H7 (cell line): Measurements from ENCODE around the gene FMN1. TPM values are rescaled to one million over a fixed set of nuclear protein-coding genes. Genes with fewer than 3 reads are reported as not detected.

ENCODE experiments used
- DNase-seq: peaks from one replicate; pipeline ENCODE4 v3.0.0; 2012
- H3K27me3 ChIP-seq: 2 replicates; pipeline ENCODE4 v1.6.0; 2011; ENCODE audit warnings: mild to moderate bottlenecking, low read length; ENCODE audit not compliant: control insufficient read depth, insufficient read depth
- H3K36me3 ChIP-seq: replicated peaks from 2 replicates; pipeline ENCODE4 v1.5.1; 2011; ENCODE audit warnings: low read length; ENCODE audit not compliant: control insufficient read depth, insufficient read depth
- H3K4me3 ChIP-seq: 2 replicates; pipeline ENCODE4 v1.5.1; 2011; ENCODE audit warnings: low read depth, mild to moderate bottlenecking, control low read depth, low read length, moderate library complexity; ENCODE audit not compliant: insufficient read depth
- total RNA-seq: library from RNA; depleted of rRNA; stranded (reverse); fragments of >200 nt; shearing (Covaris generic); gene quantifications from 2 replicates; pipeline ENCODE4 v1.2.3, GENCODE V29; 2014

Gene FMN1
- total RNA-seq, 1 experiment from 2014 or later, result 1.7 TPM

DNA sequence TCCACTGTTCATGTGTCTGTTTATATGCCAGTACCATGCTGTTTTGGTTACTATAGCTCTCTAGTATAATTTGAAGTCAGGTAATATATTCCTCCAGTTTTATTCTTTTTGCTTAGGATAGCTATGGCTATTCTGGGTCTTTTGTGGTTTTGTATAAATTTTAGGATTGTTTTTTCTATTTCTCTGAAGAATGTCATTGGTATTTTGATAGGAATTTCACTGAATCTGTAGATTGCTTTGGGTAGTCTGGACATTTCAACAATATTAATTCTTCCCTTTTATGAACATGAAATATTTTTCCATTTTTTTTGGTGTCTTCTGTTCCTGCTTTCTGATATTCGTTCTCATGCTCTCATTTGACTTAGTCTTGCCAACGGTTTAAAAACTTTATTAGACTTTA, 437.1 kb downstream of the FMN1 start:
- no peak for DNase-seq
- no peak overlapping the region for H3K4me3 ChIP-seq

DNA sequence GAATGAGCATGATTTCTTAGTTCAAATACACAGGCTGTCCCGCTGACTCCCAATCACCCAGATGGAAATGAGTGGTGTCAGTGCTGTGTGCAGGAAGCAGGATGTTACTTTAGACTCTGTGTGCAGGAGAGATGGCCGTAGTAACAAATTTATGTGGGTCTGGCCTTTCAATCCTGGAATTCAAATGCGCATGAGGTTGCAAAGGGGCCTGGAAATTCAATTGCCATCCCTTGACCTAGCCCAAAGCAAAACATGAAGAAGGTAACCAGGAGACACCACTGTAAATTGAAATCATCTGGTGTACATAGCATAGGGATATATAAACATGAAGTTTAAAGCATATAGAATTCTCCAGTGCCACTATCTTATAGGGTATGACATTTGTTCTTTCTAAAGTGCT, 443.5 kb downstream of the FMN1 start:
- H3K36me3 ChIP-seq, result no peaks in the 10 kb centered on the region
- H3K27me3 ChIP-seq, result no peaks in the 10 kb centered on the region
- H3K4me3 ChIP-seq, result no peak overlapping the region
- no peak for DNase-seq

More for the DNA sequence above, 437.1 kb downstream of the FMN1 start:
- no peaks in the 10 kb centered on the region for H3K27me3 ChIP-seq
- no peaks in the 10 kb centered on the region for H3K36me3 ChIP-seq

DNA sequence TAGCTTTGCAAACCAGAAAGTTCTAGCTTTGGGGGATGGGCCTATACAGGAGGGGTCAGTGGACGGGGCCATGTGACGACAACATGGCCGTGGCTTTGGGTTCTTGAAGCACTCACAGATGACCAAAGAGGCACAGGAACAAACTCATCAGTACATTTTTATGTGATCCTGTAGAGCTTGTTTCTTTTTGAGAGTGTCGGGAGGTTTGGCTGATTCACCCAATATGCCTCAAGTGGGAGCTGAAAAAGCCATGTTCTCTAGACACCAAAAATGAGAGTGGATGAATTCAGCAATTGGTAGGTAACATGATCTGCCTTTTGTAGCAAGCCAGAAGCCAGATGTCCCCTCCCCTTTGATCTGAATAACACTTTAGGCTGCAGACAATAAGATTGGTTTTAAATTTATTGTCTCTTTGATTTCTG, 446.6 kb downstream of the FMN1 start:
- Histone ChIP-seq H3K4me3 (no peak overlapping the region), H3K27me3 (no peaks in the 10 kb centered on the region), H3K36me3 (no peaks in the 10 kb centered on the region)
- DNase-seq, result no peak

DNA sequence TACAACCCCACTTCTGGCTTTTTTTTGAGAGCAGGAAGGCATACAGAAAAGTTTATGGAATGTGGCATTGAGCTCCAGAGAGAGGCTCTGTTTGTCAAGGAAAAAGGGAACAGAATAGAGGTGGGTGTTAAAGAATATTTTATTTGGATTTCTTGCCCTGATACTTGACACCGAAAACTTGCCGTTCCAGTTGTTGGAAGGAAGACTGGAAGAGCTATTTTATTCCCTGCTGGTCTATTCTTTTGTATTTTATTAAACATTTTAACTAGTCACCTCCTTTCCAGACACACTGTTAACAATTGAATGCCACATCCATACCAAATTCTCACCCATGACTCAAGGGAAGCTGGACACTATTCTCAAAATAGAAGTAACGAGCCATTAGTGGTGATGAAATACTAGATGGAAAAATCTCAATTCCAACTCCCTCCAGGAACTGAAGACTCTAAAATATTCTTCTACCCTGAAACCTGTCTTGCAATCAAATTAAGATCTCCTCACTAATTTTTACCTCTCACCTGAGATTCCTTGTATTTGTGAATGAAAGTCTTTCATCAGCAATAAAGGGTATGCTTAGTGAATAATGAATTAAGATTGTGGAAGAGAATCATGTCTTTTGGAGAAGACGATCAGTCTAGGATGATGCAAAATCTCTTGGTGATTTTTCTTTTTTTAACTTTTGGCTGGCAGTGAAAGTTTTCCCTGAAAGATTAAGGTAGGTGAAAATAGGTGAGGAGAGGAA, 448.2 kb downstream of the FMN1 start:
- DNase-seq, result no peak
- no peaks in the 10 kb centered on the region for H3K27me3 ChIP-seq

DNA sequence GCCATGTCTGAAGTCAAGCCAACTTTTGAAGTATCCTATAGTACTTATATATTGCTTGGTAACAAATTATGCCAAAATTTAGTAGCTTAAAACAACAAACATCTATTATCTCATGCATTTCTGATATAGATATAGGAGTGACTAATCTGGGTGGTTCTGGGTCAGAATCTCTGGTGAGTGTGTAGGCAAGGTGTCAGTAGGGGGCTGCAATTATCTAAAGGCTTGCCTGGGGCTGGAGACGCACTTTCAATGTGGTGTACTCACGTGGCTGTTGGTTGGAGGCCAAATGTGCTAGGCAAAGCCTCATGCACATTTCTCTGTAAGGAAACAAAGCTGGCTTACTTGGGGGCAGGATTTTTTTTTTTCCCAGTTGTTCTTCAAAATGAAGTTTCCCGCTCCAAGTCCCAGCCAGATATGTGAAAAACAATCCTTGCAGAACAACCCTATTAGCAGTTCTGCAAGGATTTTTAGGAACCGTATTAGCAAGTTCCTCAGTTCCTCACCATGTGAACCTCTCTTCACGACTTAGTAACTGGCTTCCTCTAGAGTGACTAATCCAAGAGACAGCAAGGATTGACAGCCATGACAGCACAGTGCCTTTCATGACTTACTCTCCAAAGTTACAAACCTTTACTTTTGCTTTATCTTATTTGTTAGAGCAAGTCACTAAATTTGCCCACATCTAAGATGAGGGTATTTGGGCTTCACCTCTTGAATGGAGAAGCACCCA, 450.9 kb downstream of the FMN1 start:
- Histone ChIP-seq H3K36me3 (no peaks in the 10 kb centered on the region), H3K4me3 (no peak overlapping the region), H3K27me3 (no peaks in the 10 kb centered on the region)
- DNase-seq, result no peak

More for the DNA sequence above, 448.2 kb downstream of the FMN1 start:
- no peaks in the 10 kb centered on the region for H3K36me3 ChIP-seq
- no peak overlapping the region for H3K4me3 ChIP-seq

DNA sequence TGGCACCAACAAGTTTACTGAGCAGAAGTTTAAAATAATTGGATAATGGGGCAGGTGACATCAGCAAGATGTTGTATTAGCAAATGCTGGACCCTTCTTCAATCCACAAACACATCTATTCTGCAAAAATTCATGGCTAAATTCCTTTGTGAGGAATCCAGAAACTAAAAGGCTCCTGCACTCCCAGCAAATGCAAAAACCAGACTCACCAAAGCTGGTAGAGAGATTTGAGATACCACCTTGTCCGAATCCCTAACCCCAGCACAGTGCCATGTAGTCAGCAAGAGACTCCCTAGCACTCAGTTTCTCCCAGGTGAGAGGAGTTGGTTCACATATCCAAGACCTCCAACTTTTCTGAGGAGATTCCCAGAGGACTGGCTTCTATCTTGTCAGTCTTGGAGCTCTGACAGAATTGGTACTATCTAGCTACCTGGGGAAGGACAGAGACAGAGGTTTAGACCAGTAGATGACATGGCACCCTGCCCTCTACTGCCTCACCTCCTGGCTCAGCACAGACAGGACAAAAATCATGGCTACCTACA, 454.9 kb downstream of the FMN1 start:
- DNase-seq, result no peak
- H3K4me3 ChIP-seq, result no peak overlapping the region
- H3K27me3 ChIP-seq, result no peaks in the 10 kb centered on the region
- H3K36me3 ChIP-seq, result no peaks in the 10 kb centered on the region

DNA sequence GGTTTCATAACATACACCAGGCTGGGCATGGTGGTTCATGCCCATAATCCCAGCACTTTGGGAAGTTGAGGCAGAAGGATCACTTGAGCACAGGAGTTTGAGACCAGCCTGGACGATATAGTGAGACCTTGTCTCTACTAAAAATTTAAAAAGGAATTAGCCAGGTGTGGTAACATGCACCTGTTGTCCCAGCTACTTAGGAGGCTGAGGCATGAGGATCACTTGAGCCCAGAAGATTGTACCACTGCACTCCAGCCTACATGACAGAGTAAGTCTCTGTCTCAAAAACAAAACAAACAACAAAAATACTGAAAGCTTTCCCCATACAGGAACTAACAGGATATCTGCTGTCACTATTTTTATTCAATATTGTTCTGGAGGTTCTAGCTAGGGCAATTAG, 455.8 kb downstream of the FMN1 start:
- no peak for DNase-seq
- H3K4me3 ChIP-seq, result no peak overlapping the region
- no peaks in the 10 kb centered on the region for H3K36me3 ChIP-seq
- no peaks in the 10 kb centered on the region for H3K27me3 ChIP-seq

DNA sequence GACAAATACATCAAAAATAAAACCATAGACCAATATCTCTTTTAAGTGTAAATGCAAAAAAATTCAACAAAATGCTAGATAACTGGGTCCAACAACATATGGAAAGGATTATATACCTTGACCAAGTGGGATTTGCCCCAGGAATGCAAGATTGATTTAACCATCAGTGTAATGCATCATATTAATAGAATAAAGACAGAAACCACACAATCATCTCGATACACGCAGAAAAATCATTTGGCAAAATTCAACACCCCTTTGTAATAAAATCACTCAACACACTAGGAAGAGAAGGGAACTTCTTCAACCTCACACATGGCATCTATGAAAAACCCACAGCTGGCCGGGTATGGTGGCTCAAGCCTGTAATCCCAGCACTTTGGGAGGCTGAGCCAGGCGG, 457.2 kb downstream of the FMN1 start:
- Histone ChIP-seq H3K4me3 (no peak overlapping the region), H3K36me3 (no peaks in the 10 kb centered on the region), H3K27me3 (no peaks in the 10 kb centered on the region)
- DNase-seq, result no peak

DNA sequence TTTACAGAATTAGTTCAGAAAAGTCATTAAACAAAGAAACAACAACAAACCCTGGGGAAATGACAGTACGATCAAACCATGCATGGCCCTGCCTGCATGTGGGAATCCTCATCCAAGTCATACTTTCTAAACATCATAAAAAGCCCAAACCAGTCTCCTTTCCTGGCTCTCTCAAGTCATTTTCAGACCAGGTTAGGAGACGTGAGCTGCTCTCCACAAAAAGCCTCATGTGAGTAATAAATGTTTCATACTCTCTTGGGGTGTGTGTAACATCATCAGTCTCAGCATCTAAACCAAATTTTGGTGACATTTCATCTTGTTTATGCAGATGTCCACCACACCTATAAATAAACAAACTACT, 457.8 kb downstream of the FMN1 start:
- DNase-seq, result no peak
- H3K36me3 ChIP-seq, result no peaks in the 10 kb centered on the region
- H3K4me3 ChIP-seq, result no peak overlapping the region
- H3K27me3 ChIP-seq, result no peaks in the 10 kb centered on the region

DNA sequence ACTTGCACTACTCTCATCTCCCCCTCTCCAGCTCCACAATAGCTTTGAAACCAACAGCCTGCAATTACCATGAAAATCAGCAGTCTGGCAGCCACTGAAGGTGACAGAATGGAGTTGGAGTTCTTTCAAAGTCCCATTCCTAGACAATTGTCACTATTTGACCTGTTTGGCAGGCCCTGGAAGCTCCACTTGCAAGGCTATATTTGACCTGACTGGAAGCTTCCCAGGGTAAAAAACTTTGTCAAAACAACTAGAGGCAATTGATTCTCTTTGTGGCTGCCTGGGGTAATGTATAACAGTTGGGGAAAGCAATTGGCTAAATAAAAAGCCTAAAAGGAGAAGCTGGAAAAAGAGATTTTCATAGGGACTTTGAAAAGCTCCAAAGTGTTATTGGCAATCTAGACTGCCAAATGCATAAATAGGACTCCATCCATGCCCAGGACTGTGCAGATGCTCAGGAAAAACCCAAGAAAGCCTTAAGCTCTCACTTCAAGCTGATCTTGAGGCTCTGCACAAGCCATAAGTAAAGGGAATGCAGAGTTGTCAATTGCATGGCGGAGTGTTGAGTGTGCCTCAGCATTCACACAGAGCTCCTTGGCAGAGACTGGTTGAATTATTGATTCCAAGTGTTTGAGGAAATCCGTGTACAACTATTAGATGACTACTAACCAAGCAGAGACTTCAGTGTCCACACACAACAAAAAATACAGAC, 458.4 kb downstream of the FMN1 start:
- H3K36me3 ChIP-seq, result no peaks in the 10 kb centered on the region
- H3K4me3 ChIP-seq, result no peak overlapping the region
- H3K27me3 ChIP-seq, result no peaks in the 10 kb centered on the region
- DNase-seq, result no peak

DNA sequence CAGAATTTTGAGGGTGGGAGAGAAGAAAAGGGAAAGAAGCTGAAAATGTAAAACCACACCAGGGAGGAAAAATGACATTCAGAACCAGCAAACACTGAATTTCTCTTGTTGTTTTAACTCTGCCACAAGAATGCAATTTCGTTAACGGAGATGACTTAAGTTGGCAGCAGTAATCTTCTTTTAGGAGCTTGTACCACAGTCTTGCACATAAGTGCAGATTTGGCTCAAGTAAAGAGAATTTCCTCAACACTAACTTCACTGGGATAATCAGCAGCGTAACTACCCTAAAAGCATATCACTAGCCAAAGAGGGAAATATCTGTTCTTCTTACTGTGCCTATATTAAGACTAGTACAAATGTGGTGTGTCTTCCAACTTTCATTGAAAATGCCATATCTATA, 461.2 kb downstream of the FMN1 start:
- DNase-seq, result no peak
- H3K4me3 ChIP-seq, result no peak overlapping the region
- H3K27me3 ChIP-seq, result no peaks in the 10 kb centered on the region
- H3K36me3 ChIP-seq, result no peaks in the 10 kb centered on the region

DNA sequence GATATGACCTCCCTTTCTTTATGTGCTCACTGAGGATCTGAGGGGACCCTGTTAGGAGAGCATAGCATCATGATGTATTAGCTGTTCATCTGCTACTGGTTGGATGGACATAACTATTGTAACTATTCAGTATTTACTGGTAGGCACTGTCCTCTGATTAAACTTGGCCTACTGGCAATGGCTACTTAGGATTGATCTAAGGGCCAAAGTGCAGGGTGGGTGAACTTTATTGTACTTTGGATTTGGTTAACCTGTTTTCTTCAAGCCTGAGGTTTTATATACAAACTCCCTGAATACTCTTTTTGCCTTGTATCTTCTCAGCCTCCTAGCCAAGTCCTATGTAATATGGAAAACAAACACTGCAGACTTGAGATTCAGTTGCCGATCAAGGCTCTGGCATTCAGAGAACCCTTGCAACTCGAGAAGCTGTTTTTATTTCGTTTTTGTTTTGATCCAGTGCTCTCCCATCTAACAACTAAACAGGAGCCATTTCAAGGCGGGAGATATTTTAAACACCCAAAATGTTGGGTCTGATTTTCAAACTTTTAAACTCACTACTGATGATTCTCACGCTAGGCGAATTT, 461.8 kb downstream of the FMN1 start:
- H3K27me3 ChIP-seq, result no peaks in the 10 kb centered on the region

DNA sequence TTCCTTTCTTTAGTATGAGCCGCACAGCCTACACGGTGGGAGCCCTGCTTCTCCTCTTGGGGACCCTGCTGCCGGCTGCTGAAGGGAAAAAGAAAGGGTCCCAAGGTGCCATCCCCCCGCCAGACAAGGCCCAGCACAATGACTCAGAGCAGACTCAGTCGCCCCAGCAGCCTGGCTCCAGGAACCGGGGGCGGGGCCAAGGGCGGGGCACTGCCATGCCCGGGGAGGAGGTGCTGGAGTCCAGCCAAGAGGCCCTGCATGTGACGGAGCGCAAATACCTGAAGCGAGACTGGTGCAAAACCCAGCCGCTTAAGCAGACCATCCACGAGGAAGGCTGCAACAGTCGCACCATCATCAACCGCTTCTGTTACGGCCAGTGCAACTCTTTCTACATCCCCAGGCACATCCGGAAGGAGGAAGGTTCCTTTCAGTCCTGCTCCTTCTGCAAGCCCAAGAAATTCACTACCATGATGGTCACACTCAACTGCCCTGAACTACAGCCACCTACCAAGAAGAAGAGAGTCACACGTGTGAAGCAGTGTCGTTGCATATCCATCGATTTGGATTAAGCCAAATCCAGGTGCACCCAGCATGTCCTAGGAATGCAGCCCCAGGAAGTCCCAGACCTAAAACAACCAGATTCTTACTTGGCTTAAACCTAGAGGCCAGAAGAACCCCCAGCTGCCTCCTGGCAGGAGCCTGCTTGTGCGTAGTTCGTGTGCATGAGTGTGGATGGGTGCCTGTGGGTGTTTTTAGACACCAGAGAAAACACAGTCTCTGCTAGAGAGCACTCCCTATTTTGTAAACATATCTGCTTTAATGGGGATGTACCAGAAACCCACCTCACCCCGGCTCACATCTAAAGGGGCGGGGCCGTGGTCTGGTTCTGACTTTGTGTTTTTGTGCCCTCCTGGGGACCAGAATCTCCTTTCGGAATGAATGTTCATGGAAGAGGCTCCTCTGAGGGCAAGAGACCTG, 463.5 kb downstream of the FMN1 start:
- Histone ChIP-seq H3K36me3 (no peaks in the 10 kb centered on the region), H3K4me3 (no peak overlapping the region), H3K27me3 (no peaks in the 10 kb centered on the region)
- peak; percentile 89 for DNase-seq

More for the DNA sequence above, 461.8 kb downstream of the FMN1 start:
- DNase-seq, result no peak
- Histone ChIP-seq H3K4me3 (no peak overlapping the region), H3K36me3 (no peaks in the 10 kb centered on the region)
